A549 (cell line): ENCODE results near the gene ANO9.

Source experiments
- BHLHE40 ChIP-seq: IDR thresholded peaks from 2 replicates; pipeline ENCODE4 v1.6.1; 2012; ENCODE audit warnings: low read depth, low read length, inconsistent platforms
- CEBPB ChIP-seq, 2 experiments: fragments of >200 bp in 1 of 2; sonication (Bioruptor Twin) in 1 of 2; formaldehyde crosslinking in 1 of 2; IDR thresholded peaks; 2 replicates each; pipeline ENCODE4 v1.6.1; 2012 to 2016
- EP300 ChIP-seq, 2 experiments: fragments of >200 bp; sonication (Bioruptor Twin); formaldehyde crosslinking; IDR thresholded peaks; 2 replicates in 1 of 2; 3 replicates in 1 of 2; pipeline ENCODE4 v1.6.1; 2016 to 2017
- PHF8 ChIP-seq: fragments of 200-600 bp; sonication (generic); IDR thresholded peaks from 2 replicates; pipeline ENCODE4 v1.6.1; 2016; ENCODE audit warnings: low read depth, mild to moderate bottlenecking, antibody characterized with exemption, moderate library complexity, borderline replicate concordance
- POLR2A ChIP-seq: IDR thresholded peaks from 2 replicates; pipeline ENCODE4 v1.6.1; 2012; ENCODE audit warnings: mild to moderate bottlenecking, low read length
- TF ChIP-seq, protein P1 (sequence below): fragments of >200 bp; sonication (Bioruptor Twin); formaldehyde crosslinking; IDR thresholded peaks from 3 replicates; pipeline ENCODE4 v1.5.1; 2016
- TF ChIP-seq, protein P2 (sequence below): IDR thresholded peaks from 2 replicates; pipeline ENCODE4 v1.6.1; 2012

DNA sequence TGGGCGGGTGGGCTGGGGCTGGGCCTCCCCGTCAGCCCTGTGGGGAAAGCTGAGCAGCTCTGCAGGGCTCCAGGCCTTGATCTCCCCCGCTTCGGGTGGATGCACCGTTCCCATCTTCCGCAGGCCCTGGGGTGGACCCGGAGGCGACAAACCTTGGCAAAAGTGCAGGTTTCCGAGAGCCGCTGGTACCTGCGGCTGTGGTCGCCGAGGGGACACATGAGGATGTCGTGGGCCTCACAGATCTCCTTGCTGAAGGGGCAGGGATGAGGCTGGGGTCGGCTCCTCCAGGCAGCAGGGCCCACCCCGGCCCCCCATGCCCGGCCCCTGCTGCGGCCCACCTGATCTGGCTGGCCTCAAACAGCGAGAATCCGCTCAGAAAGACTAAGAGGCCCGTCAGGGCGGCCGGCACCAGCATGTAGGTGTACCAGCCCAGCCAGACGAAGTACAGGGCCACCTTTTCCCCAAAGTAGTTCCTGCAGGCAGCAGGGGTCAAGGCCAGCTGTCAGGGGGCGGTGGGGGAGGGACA lies 11.8 kb downstream of the ANO9 start:
- TF ChIP-seq, protein P1, sequence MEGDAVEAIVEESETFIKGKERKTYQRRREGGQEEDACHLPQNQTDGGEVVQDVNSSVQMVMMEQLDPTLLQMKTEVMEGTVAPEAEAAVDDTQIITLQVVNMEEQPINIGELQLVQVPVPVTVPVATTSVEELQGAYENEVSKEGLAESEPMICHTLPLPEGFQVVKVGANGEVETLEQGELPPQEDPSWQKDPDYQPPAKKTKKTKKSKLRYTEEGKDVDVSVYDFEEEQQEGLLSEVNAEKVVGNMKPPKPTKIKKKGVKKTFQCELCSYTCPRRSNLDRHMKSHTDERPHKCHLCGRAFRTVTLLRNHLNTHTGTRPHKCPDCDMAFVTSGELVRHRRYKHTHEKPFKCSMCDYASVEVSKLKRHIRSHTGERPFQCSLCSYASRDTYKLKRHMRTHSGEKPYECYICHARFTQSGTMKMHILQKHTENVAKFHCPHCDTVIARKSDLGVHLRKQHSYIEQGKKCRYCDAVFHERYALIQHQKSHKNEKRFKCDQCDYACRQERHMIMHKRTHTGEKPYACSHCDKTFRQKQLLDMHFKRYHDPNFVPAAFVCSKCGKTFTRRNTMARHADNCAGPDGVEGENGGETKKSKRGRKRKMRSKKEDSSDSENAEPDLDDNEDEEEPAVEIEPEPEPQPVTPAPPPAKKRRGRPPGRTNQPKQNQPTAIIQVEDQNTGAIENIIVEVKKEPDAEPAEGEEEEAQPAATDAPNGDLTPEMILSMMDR, result no peak
- TF ChIP-seq BHLHE40 (no peak), PHF8 (no peak), CEBPB (IDR thresholded peaks at IDR 0.05) (no peak), POLR2A (no peak), EP300 (IDR thresholded peaks at IDR 0.05) (no peak)
- TF ChIP-seq, protein P2, sequence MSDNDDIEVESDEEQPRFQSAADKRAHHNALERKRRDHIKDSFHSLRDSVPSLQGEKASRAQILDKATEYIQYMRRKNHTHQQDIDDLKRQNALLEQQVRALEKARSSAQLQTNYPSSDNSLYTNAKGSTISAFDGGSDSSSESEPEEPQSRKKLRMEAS, result no peak
